ENCODE results near the gene CMTM4.
"Not testable (repeated sequence)": the region's sequence is repeated elsewhere in the genome, so short reads cannot be mapped to it uniquely, and the experiment has no call there.

Gene CMTM4

GRCh38 chr16:66629856-66630255 lies 66.7 kb downstream of the CMTM4 start:
- Mint-ChIP-seq H3K4me1 (ENCODE audit: low read depth) (no peaks in the 10 kb centered on the region), H3K27me3 (no peaks in the 10 kb centered on the region), H3K4me3 (no peak overlapping the region), H3K27ac (no peak overlapping the region), H3K9me3 (no peaks in the 10 kb centered on the region), H3K36me3 (ENCODE audit: low read depth) (no peaks in the 10 kb centered on the region)
- DNase-seq = no peak

DNA sequence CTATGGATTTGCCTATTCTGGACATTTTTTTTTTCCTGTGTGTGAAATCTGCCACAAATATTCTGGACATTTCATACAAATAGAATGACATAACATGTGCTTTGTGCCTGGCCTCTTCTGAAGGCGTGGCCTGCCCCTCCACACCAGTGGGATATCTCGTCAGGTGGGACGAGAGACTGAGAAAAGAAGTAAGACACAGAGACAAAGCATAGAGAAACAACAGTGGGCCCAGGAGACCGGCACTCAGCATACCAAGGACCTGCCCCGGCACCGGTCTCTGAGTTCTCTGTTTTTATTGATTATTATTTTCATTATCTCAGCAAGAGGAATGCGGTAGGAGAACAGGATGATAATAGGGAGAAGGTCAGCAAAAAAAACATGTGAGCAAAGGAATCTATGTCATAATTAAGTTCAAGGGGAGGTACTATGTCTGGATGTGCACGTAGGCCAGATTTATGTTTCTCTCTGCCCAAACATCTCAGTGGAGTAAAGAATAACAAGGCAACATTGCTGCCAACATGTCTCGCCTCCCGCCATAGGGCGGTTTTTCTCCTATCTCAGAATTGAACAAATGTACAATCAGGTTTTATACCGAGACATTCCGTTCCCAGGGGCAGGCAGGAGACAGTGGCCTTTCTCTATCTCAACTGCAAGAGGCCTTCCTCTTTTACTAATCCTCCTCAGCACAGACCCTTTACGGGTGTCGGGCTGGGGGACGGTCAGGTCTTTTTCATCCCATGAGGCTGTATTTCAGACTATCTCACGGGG lies 68.7 kb downstream of the CMTM4 start:
- H3K36me3 Mint-ChIP-seq (ENCODE audit: low read depth); H3K27me3 Mint-ChIP-seq; H3K27ac Mint-ChIP-seq; DNase-seq; H3K9me3 Mint-ChIP-seq; H3K4me1 Mint-ChIP-seq (ENCODE audit: low read depth); H3K4me3 Mint-ChIP-seq: not testable (repeated sequence)

DNA sequence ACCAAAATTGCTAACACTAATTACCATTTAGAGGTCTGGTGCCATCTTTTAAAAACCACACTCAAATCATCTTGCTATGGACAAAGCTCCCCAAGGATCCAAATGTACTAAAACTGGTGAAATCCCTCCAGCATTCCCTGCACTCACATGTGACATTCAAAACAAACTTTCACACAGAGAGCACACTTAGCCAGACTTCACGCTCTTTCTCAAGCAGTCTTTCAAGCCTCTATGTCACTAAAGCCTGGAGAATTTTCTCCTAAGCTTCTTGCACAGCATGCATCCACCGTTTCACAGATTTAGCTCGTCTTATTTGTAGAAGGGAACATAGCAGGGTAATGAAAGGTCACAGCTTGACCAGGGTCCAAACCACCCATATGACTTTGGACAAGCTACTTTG lies 72.8 kb downstream of the CMTM4 start:
- H3K4me1 Mint-ChIP-seq (ENCODE audit: low read depth) = peaks cover 8% of the 10 kb centered on the region
- H3K4me3 Mint-ChIP-seq = no peak overlapping the region
- H3K27ac Mint-ChIP-seq = no peak overlapping the region
- H3K9me3 Mint-ChIP-seq = no peaks in the 10 kb centered on the region
- H3K36me3 Mint-ChIP-seq (ENCODE audit: low read depth) = no peaks in the 10 kb centered on the region
- no peaks in the 10 kb centered on the region for H3K27me3 Mint-ChIP-seq
- no peak for DNase-seq

DNA sequence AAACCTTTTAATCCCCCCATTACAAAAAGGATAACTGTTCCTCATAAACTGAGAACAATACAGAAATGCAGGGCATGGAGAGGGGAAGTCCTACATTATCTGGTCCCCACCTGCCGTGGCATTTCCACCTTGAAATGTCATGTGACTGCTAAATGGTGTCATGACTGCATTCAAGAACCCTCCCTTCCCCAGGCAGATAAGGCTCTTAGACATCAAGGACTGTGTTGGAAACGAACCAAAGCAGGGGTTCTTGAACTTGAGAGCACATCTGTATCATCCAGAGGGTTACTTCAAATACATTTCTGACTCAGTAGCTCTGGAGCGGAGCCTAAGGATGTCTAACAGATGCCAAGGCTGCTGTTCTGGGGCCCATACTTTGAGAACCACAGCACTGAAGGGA lies 73.7 kb downstream of the CMTM4 start:
- DNase-seq = no peak
- Mint-ChIP-seq H3K27ac (no peak overlapping the region), H3K36me3 (ENCODE audit: low read depth) (no peaks in the 10 kb centered on the region), H3K9me3 (no peaks in the 10 kb centered on the region), H3K4me3 (no peak overlapping the region), H3K27me3 (no peaks in the 10 kb centered on the region), H3K4me1 (ENCODE audit: low read depth) (peaks cover 8% of the 10 kb centered on the region)

- Mint-ChIP-seq H3K9me3 (no peaks in the 10 kb centered on the region), H3K27me3 (no peaks in the 10 kb centered on the region), H3K4me3 (no peak overlapping the region), H3K36me3 (ENCODE audit: low read depth) (no peaks in the 10 kb centered on the region), H3K4me1 (ENCODE audit: low read depth) (peaks cover 8% of the 10 kb centered on the region), H3K27ac (no peak overlapping the region)
- DNase-seq = no peak
These were observed 74.6 kb downstream of the CMTM4 start for GRCh38 chr16:66621973-66622372.

- no peak overlapping the region for H3K27ac Mint-ChIP-seq
- no peaks in the 10 kb centered on the region for H3K9me3 Mint-ChIP-seq
- no peak overlapping the region for H3K4me3 Mint-ChIP-seq
- no peaks in the 10 kb centered on the region for H3K27me3 Mint-ChIP-seq
- no peaks in the 10 kb centered on the region for H3K36me3 Mint-ChIP-seq (ENCODE audit: low read depth)
- peaks cover 8% of the 10 kb centered on the region for H3K4me1 Mint-ChIP-seq (ENCODE audit: low read depth)
- no peak for DNase-seq
These were observed 76.1 kb downstream of the CMTM4 start for GRCh38 chr16:66620429-66620795.

- Mint-ChIP-seq H3K27ac (no peak overlapping the region), H3K36me3 (ENCODE audit: low read depth) (peaks cover 6% of the 10 kb centered on the region), H3K27me3 (no peaks in the 10 kb centered on the region), H3K4me1 (ENCODE audit: low read depth) (peaks cover 8% of the 10 kb centered on the region), H3K9me3 (no peaks in the 10 kb centered on the region), H3K4me3 (no peak overlapping the region)
- no peak for DNase-seq
These were observed 76.8 kb downstream of the CMTM4 start for GRCh38 chr16:66619534-66620428.

GRCh38 chr16:66618588-66619375 lies 77.8 kb downstream of the CMTM4 start:
- H3K4me3 Mint-ChIP-seq = no peak overlapping the region
- no peaks in the 10 kb centered on the region for H3K9me3 Mint-ChIP-seq
- H3K27ac Mint-ChIP-seq = no peak overlapping the region
- DNase-seq = no peak
- H3K4me1 Mint-ChIP-seq (ENCODE audit: low read depth) = peaks cover 8% of the 10 kb centered on the region
- no peaks in the 10 kb centered on the region for H3K27me3 Mint-ChIP-seq
- H3K36me3 Mint-ChIP-seq (ENCODE audit: low read depth) = peaks cover 12% of the 10 kb centered on the region

- Mint-ChIP-seq H3K27ac (no peak overlapping the region), H3K9me3 (no peaks in the 10 kb centered on the region), H3K36me3 (ENCODE audit: low read depth) (peaks cover 22% of the 10 kb centered on the region), H3K4me1 (ENCODE audit: low read depth) (peaks cover 8% of the 10 kb centered on the region), H3K27me3 (no peaks in the 10 kb centered on the region), H3K4me3 (no peak overlapping the region)
- DNase-seq = no peak
These were observed 78.8 kb downstream of the CMTM4 start for GRCh38 chr16:66617728-66618127.

- Mint-ChIP-seq H3K9me3 (no peaks in the 10 kb centered on the region), H3K27me3 (no peaks in the 10 kb centered on the region), H3K36me3 (ENCODE audit: low read depth) (peaks cover 29% of the 10 kb centered on the region), H3K4me1 (ENCODE audit: low read depth) (peaks cover 8% of the 10 kb centered on the region), H3K27ac (no peak overlapping the region), H3K4me3 (no peak overlapping the region)
- DNase-seq = no peak
These were observed 79.5 kb downstream of the CMTM4 start for GRCh38 chr16:66617010-66617434.

GRCh38 chr16:66616592-66616991 lies 80.0 kb downstream of the CMTM4 start:
- H3K36me3 Mint-ChIP-seq (ENCODE audit: low read depth) = peaks cover 33% of the 10 kb centered on the region
- no peaks in the 10 kb centered on the region for H3K9me3 Mint-ChIP-seq
- no peak for DNase-seq
- H3K27ac Mint-ChIP-seq = no peak overlapping the region
- no peaks in the 10 kb centered on the region for H3K27me3 Mint-ChIP-seq
- H3K4me3 Mint-ChIP-seq = no peak overlapping the region
- H3K4me1 Mint-ChIP-seq (ENCODE audit: low read depth) = peaks cover 8% of the 10 kb centered on the region

DNA sequence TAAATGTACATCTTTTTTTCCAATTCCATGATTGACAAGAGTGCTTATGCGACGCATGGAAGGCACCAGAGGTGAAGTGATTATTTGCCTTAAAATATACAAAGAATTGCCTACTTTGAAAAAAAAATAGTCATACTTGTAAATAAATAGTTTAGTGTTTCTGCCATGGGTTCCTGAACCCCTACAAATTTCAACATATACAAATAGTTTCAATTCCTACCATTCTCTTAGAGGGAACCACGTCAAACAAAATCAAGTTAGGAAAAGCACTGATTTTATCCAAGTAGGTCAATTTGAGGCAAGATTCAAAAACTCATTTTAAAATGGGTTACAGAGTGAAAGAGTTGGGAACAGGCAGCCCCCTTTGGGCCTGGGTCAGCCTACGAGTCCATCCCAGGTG lies 80.4 kb downstream of the CMTM4 start:
- no peak for DNase-seq
- H3K27me3 Mint-ChIP-seq = no peaks in the 10 kb centered on the region
- peaks cover 38% of the 10 kb centered on the region for H3K36me3 Mint-ChIP-seq (ENCODE audit: low read depth)
- no peak overlapping the region for H3K27ac Mint-ChIP-seq
- no peak overlapping the region for H3K4me3 Mint-ChIP-seq
- H3K4me1 Mint-ChIP-seq (ENCODE audit: low read depth) = peaks cover 8% of the 10 kb centered on the region
- no peaks in the 10 kb centered on the region for H3K9me3 Mint-ChIP-seq

GRCh38 chr16:66614161-66614802 lies 82.3 kb downstream of the CMTM4 start:
- DNase-seq = no peak
- Mint-ChIP-seq H3K9me3 (no peaks in the 10 kb centered on the region), H3K36me3 (ENCODE audit: low read depth) (peaks cover 56% of the 10 kb centered on the region), H3K27ac (no peak overlapping the region), H3K27me3 (no peaks in the 10 kb centered on the region), H3K4me1 (ENCODE audit: low read depth) (peaks cover 1% of the 10 kb centered on the region), H3K4me3 (no peak overlapping the region)

DNA sequence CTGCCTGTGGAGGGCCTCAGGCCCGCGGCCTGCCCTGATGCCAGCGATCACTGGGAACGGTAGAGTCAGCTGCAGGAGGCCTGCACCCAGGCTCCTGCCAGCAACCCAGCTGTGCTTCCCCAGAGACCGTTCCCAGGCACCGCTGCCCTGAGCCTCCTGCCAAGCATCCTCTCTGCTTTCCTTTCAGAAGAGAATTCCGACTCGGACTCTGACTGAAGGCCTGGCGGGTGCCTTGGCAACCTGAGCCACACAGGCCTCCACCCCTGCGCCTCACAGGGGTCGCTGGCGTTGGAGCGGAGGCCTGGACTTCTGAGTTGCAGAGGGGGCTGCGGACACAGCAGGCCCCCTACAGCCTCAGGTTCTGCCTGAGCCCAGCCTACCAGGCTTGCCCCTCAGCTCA lies 84.1 kb downstream of the CMTM4 start:
- Mint-ChIP-seq H3K9me3 (no peaks in the 10 kb centered on the region), H3K27me3 (no peaks in the 10 kb centered on the region), H3K36me3 (ENCODE audit: low read depth) (peaks cover 70% of the 10 kb centered on the region), H3K4me1 (ENCODE audit: low read depth) (peaks cover 14% of the 10 kb centered on the region), H3K27ac (no peak overlapping the region), H3K4me3 (no peak overlapping the region)
- no peak for DNase-seq
